ENCODE results near the gene RIPPLY3.

The RIPPLY3 gene

DNA sequence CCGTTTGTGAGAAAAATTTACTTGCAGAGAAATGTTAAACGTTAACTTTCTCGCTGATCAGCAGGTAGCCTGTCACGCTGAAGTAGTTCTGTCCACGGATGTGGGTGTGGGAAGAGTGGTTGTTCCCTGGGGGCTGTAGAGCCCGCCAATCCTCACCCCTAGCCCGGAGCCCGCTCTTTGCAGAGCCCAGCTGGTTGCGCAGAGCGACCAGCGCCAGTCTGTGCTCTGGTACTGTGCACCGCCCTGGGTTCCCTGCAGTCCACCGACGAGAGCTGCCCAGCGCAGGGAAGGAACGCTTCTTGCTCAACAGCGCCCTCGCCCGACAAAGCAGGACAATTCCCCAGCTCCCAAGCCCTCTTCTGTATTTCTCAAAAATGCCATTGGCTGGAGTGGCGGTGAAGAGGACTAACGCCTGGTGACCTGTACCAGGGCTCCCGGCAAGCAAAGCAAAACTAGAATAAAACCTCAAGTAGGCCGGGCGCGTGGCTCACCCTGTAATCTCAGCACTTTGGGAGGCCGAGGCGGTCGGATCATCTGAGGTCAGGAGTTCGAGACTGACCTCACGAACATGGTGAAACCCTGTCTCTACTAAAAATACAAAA lies 3.3 kb downstream of the RIPPLY3 start (continued):
- TF ChIP-seq, protein P1, sequence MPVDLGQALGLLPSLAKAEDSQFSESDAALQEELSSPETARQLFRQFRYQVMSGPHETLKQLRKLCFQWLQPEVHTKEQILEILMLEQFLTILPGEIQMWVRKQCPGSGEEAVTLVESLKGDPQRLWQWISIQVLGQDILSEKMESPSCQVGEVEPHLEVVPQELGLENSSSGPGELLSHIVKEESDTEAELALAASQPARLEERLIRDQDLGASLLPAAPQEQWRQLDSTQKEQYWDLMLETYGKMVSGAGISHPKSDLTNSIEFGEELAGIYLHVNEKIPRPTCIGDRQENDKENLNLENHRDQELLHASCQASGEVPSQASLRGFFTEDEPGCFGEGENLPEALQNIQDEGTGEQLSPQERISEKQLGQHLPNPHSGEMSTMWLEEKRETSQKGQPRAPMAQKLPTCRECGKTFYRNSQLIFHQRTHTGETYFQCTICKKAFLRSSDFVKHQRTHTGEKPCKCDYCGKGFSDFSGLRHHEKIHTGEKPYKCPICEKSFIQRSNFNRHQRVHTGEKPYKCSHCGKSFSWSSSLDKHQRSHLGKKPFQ (tag by site-specific recombination; IDR thresholded peaks at IDR 0.05), result no peak
- TF ChIP-seq, protein P2, sequence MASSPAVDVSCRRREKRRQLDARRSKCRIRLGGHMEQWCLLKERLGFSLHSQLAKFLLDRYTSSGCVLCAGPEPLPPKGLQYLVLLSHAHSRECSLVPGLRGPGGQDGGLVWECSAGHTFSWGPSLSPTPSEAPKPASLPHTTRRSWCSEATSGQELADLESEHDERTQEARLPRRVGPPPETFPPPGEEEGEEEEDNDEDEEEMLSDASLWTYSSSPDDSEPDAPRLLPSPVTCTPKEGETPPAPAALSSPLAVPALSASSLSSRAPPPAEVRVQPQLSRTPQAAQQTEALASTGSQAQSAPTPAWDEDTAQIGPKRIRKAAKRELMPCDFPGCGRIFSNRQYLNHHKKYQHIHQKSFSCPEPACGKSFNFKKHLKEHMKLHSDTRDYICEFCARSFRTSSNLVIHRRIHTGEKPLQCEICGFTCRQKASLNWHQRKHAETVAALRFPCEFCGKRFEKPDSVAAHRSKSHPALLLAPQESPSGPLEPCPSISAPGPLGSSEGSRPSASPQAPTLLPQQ (tag by site-specific recombination; IDR thresholded peaks at IDR 0.05), result peak; percentile 67
- TF ChIP-seq HOXA7 (CRISPR knock-in tag; IDR thresholded peaks at IDR 0.05; ENCODE audit: borderline replicate concordance), result no peak
- TF ChIP-seq ZNF248 (tag by site-specific recombination; IDR thresholded peaks at IDR 0.05), result no peak
- no peak for TF ChIP-seq ZNF16 (tag by site-specific recombination; IDR thresholded peaks at IDR 0.05; ENCODE audit: low read depth)
- TF ChIP-seq ZNF549 (tag by site-specific recombination; IDR thresholded peaks at IDR 0.05), result no peak
- TF ChIP-seq ZNF335 (tag by site-specific recombination; conservative IDR thresholded peaks at IDR 0.05), result peak; percentile 61
- no peak for TF ChIP-seq ZFP37 (tag by site-specific recombination; IDR thresholded peaks at IDR 0.05)
- TF ChIP-seq, protein P3, sequence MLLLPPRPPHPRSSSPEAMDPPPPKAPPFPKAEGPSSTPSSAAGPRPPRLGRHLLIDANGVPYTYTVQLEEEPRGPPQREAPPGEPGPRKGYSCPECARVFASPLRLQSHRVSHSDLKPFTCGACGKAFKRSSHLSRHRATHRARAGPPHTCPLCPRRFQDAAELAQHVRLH (tag by site-specific recombination; IDR thresholded peaks at IDR 0.05), result no peak
- TF ChIP-seq ZFP69B (tag by site-specific recombination; IDR thresholded peaks at IDR 0.05), result no peak
- TF ChIP-seq, protein P4, sequence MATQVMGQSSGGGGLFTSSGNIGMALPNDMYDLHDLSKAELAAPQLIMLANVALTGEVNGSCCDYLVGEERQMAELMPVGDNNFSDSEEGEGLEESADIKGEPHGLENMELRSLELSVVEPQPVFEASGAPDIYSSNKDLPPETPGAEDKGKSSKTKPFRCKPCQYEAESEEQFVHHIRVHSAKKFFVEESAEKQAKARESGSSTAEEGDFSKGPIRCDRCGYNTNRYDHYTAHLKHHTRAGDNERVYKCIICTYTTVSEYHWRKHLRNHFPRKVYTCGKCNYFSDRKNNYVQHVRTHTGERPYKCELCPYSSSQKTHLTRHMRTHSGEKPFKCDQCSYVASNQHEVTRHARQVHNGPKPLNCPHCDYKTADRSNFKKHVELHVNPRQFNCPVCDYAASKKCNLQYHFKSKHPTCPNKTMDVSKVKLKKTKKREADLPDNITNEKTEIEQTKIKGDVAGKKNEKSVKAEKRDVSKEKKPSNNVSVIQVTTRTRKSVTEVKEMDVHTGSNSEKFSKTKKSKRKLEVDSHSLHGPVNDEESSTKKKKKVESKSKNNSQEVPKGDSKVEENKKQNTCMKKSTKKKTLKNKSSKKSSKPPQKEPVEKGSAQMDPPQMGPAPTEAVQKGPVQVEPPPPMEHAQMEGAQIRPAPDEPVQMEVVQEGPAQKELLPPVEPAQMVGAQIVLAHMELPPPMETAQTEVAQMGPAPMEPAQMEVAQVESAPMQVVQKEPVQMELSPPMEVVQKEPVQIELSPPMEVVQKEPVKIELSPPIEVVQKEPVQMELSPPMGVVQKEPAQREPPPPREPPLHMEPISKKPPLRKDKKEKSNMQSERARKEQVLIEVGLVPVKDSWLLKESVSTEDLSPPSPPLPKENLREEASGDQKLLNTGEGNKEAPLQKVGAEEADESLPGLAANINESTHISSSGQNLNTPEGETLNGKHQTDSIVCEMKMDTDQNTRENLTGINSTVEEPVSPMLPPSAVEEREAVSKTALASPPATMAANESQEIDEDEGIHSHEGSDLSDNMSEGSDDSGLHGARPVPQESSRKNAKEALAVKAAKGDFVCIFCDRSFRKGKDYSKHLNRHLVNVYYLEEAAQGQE (tag by site-specific recombination; IDR thresholded peaks at IDR 0.05), result peak; percentile 65; the same call in 1 of the 2 replicates
- TF ChIP-seq, protein P5, sequence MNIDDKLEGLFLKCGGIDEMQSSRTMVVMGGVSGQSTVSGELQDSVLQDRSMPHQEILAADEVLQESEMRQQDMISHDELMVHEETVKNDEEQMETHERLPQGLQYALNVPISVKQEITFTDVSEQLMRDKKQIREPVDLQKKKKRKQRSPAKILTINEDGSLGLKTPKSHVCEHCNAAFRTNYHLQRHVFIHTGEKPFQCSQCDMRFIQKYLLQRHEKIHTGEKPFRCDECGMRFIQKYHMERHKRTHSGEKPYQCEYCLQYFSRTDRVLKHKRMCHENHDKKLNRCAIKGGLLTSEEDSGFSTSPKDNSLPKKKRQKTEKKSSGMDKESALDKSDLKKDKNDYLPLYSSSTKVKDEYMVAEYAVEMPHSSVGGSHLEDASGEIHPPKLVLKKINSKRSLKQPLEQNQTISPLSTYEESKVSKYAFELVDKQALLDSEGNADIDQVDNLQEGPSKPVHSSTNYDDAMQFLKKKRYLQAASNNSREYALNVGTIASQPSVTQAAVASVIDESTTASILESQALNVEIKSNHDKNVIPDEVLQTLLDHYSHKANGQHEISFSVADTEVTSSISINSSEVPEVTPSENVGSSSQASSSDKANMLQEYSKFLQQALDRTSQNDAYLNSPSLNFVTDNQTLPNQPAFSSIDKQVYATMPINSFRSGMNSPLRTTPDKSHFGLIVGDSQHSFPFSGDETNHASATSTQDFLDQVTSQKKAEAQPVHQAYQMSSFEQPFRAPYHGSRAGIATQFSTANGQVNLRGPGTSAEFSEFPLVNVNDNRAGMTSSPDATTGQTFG (tag by site-specific recombination; IDR thresholded peaks at IDR 0.05; ENCODE audit: borderline replicate concordance), result no peak
- TF ChIP-seq ZNF19 (tag by site-specific recombination; IDR thresholded peaks at IDR 0.05; ENCODE audit: low read depth), result no peak
- TF ChIP-seq, protein P6, sequence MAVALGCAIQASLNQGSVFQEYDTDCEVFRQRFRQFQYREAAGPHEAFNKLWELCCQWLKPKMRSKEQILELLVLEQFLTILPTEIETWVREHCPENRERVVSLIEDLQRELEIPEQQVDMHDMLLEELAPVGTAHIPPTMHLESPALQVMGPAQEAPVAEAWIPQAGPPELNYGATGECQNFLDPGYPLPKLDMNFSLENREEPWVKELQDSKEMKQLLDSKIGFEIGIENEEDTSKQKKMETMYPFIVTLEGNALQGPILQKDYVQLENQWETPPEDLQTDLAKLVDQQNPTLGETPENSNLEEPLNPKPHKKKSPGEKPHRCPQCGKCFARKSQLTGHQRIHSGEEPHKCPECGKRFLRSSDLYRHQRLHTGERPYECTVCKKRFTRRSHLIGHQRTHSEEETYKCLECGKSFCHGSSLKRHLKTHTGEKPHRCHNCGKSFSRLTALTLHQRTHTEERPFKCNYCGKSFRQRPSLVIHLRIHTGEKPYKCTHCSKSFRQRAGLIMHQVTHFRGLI (tag by site-specific recombination; IDR thresholded peaks at IDR 0.05), result peak; percentile 90
- TF ChIP-seq ZBTB17 (tag by site-specific recombination; IDR thresholded peaks at IDR 0.05), result peak; percentile 98
- no peak for TF ChIP-seq ZNF473 (tag by site-specific recombination; IDR thresholded peaks at IDR 0.05)
- no peak for TF ChIP-seq ZNF585B (tag by site-specific recombination; IDR thresholded peaks at IDR 0.05)
- peak; percentile 77 for TF ChIP-seq ZSCAN30 (tag by site-specific recombination; IDR thresholded peaks at IDR 0.05)
- TF ChIP-seq ZNF530 (tag by site-specific recombination; IDR thresholded peaks at IDR 0.05; ENCODE audit: low read depth), result no peak
- TF ChIP-seq ZNF433 (tag by site-specific recombination; IDR thresholded peaks at IDR 0.05; ENCODE audit: low read depth), result no peak
- TF ChIP-seq ZNF561 (tag by site-specific recombination; IDR thresholded peaks at IDR 0.05; ENCODE audit: borderline replicate concordance), result peak; percentile 69; the same call in 1 of the 2 replicates
- no peak for TF ChIP-seq REPIN1 (tag by site-specific recombination; IDR thresholded peaks at IDR 0.05; ENCODE audit: low read depth)
- no peak for TF ChIP-seq ZNF155 (tag by site-specific recombination; IDR thresholded peaks at IDR 0.05)
- TF ChIP-seq, protein P7, sequence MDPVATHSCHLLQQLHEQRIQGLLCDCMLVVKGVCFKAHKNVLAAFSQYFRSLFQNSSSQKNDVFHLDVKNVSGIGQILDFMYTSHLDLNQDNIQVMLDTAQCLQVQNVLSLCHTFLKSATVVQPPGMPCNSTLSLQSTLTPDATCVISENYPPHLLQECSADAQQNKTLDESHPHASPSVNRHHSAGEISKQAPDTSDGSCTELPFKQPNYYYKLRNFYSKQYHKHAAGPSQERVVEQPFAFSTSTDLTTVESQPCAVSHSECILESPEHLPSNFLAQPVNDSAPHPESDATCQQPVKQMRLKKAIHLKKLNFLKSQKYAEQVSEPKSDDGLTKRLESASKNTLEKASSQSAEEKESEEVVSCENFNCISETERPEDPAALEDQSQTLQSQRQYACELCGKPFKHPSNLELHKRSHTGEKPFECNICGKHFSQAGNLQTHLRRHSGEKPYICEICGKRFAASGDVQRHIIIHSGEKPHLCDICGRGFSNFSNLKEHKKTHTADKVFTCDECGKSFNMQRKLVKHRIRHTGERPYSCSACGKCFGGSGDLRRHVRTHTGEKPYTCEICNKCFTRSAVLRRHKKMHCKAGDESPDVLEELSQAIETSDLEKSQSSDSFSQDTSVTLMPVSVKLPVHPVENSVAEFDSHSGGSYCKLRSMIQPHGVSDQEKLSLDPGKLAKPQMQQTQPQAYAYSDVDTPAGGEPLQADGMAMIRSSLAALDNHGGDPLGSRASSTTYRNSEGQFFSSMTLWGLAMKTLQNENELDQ (tag by site-specific recombination; IDR thresholded peaks at IDR 0.05; ENCODE audit: low read depth), result no peak
- peak; percentile 56; the same call in 1 of the 2 replicates for TF ChIP-seq ZFP3 (tag by site-specific recombination; IDR thresholded peaks at IDR 0.05; ENCODE audit: low read depth)
- no peak for TF ChIP-seq RBAK (tag by site-specific recombination; IDR thresholded peaks at IDR 0.05)
- TF ChIP-seq ZNF202 (tag by site-specific recombination; IDR thresholded peaks at IDR 0.05; ENCODE audit: borderline replicate concordance), result no peak

Data from HEK293 (cell line).